GM23248 (cell line): ENCODE measurements around the gene MAP6. TPM values are rescaled to one million over a fixed set of nuclear protein-coding genes. Genes with fewer than 3 reads are reported as not detected.

Experiments used
- DNase-seq: peaks from one replicate; pipeline ENCODE4 v3.0.0-alpha.2; 2015
- H2AFZ ChIP-seq: fragments of 200-600 bp; sonication (generic); 2 replicates; pipeline ENCODE4 v1.6.1; 2016; ENCODE audit warnings: antibody characterized with exemption
- H3F3A ChIP-seq: fragments of 200-600 bp; sonication (generic); 2 replicates; pipeline ENCODE4 v1.6.1; 2016; ENCODE audit warnings: mild to moderate bottlenecking, antibody characterized with exemption, mixed run types; ENCODE audit not compliant: insufficient read depth
- H3K27ac ChIP-seq: fragments of 200-600 bp; sonication (generic); 2 replicates; pipeline ENCODE4 v1.5.1; 2016; ENCODE audit warnings: mild to moderate bottlenecking
- H3K27me3 ChIP-seq: fragments of 200-600 bp; sonication (generic); replicated peaks from 2 replicates; pipeline ENCODE4 v1.6.1; 2016; ENCODE audit warnings: mild to moderate bottlenecking; ENCODE audit not compliant: insufficient read depth
- H3K36me3 ChIP-seq: fragments of 200-600 bp; sonication (generic); 2 replicates; pipeline ENCODE4 v1.6.1; 2016; ENCODE audit warnings: low read depth, mild to moderate bottlenecking
- H3K4me1 ChIP-seq: fragments of 200-600 bp; sonication (generic); 2 replicates; pipeline ENCODE4 v1.6.1; 2016; ENCODE audit warnings: mild to moderate bottlenecking; ENCODE audit not compliant: insufficient read depth
- H3K4me2 ChIP-seq: fragments of 200-600 bp; sonication (generic); one replicate; pipeline ENCODE4 v1.6.1; 2016; ENCODE audit warnings: mild to moderate bottlenecking; ENCODE audit not compliant: unreplicated experiment
- H3K4me3 ChIP-seq: fragments of 200-600 bp; sonication (generic); 2 replicates; pipeline ENCODE4 v1.5.1; 2016; ENCODE audit warnings: mild to moderate bottlenecking
- H3K79me2 ChIP-seq: fragments of 200-600 bp; sonication (generic); 2 replicates; pipeline ENCODE4 v1.6.1; 2016; ENCODE audit warnings: mild to moderate bottlenecking; ENCODE audit not compliant: insufficient read depth
- H3K9ac ChIP-seq: fragments of 200-600 bp; sonication (generic); 2 replicates; pipeline ENCODE4 v1.6.1; 2016; ENCODE audit warnings: mild to moderate bottlenecking
- H3K9me2 ChIP-seq: fragments of 200-600 bp; sonication (generic); 2 replicates; pipeline ENCODE4 v1.6.1; 2016; ENCODE audit warnings: mixed run types, mild to moderate bottlenecking, moderate library complexity; ENCODE audit not compliant: insufficient read depth
- H3K9me3 ChIP-seq: fragments of 200-600 bp; sonication (generic); one replicate; pipeline ENCODE4 v1.6.1; 2017; ENCODE audit warnings: low read depth
- H4K20me1 ChIP-seq: fragments of 200-600 bp; sonication (generic); 2 replicates; pipeline ENCODE4 v1.6.0; 2016; ENCODE audit not compliant: insufficient read depth
- EZH2 ChIP-seq: fragments of 200-600 bp; sonication (generic); IDR thresholded peaks from 2 replicates; pipeline ENCODE4 v1.6.1; 2018; ENCODE audit warnings: antibody characterized with exemption, mild to moderate bottlenecking; ENCODE audit not compliant: insufficient read depth, poor library complexity, severe bottlenecking
- EZH2phosphoT487 ChIP-seq: fragments of 200-600 bp; sonication (generic); IDR thresholded peaks from 2 replicates; pipeline ENCODE4 v1.6.1; 2018; ENCODE audit warnings: antibody characterized with exemption, moderate library complexity, mild to moderate bottlenecking, low read depth; ENCODE audit not compliant: insufficient read depth
- WGBS, 2 experiments: methylation state at CpG; one replicate each; pipeline ENCODE4 v1.1.6; 2015 to 2017; ENCODE audit warnings: low lambda C conversion rate in 2 of 2, low coverage in 1 of 2; ENCODE audit errors: missing lambda C conversion rate in 2 of 2; 5-methylcytosine and 5-hydroxymethylcytosine counted together
- in situ Hi-C: fragments of 300-500 bp; cut with MboI; formaldehyde crosslinking; loops from 2 replicates; pipeline ENCODE4 v1.15.0; 2020
- polyA plus RNA-seq: library from polyadenylated mRNA; unstranded; fragments of >200 nt; fragmentation: Nextera tagmentation; extraction: Ambion mirVana; gene quantifications from 2 replicates; pipeline ENCODE4 v1.2.1, GENCODE V29; 2016
- total RNA-seq: library from RNA; depleted of rRNA; stranded (reverse); fragments of >200 nt; shearing (Covaris generic); gene quantifications from 2 replicates; pipeline ENCODE4 v1.2.3, GENCODE V29; 2014

Gene MAP6
- total and polyA plus RNA-seq, 2 experiments from 2014 or later = 3.4 to 5.2 TPM

GRCh38 chr11:75639762-75640181 lies 29.1 kb downstream of the MAP6 start:
- no peak overlapping the region for H3K4me3 ChIP-seq
- no peak overlapping the region for H3K4me2 ChIP-seq
- WGBS, 2 experiments = 28 to 29% methylated on average over 4 of the region's 4 CpGs
- H3K27me3 ChIP-seq = no peaks in the 10 kb centered on the region
- H2AFZ ChIP-seq = no peak overlapping the region
- H3K9ac ChIP-seq = no peak overlapping the region
- DNase-seq = peak; percentile 38
- peaks cover 9% of the 10 kb centered on the region for H3F3A ChIP-seq
- H4K20me1 ChIP-seq = no peaks in the 10 kb centered on the region
- TF ChIP-seq EZH2 = no peak
- no peak for TF ChIP-seq EZH2phosphoT487
- H3K9me3 ChIP-seq = no peaks in the 10 kb centered on the region
- H3K4me1 ChIP-seq = peaks cover 12% of the 10 kb centered on the region
- in situ Hi-C loops = no loop called here
- no peaks in the 10 kb centered on the region for H3K9me2 ChIP-seq
- no peaks in the 10 kb centered on the region for H3K79me2 ChIP-seq
- H3K27ac ChIP-seq = no peak overlapping the region
- H3K36me3 ChIP-seq = no peaks in the 10 kb centered on the region

- TF ChIP-seq EZH2phosphoT487 (no peak), EZH2 (no peak)
- Histone ChIP-seq H3K79me2 (no peaks in the 10 kb centered on the region), H3K4me3 (no peak overlapping the region), H4K20me1 (no peaks in the 10 kb centered on the region), H3K4me2 (no peak overlapping the region), H3K36me3 (no peaks in the 10 kb centered on the region), H3K9me3 (no peaks in the 10 kb centered on the region), H3F3A (peaks cover 9% of the 10 kb centered on the region), H3K27me3 (no peaks in the 10 kb centered on the region), H3K27ac (no peak overlapping the region), H3K9ac (no peak overlapping the region), H3K4me1 (peaks cover 13% of the 10 kb centered on the region), H3K9me2 (no peaks in the 10 kb centered on the region), H2AFZ (no peak overlapping the region)
- 90 to 100% methylated on average over 1 of the region's 1 CpG for WGBS, 2 experiments
- DNase-seq = no peak
- in situ Hi-C loops = no loop called here
Observed at GRCh38 chr11:75637998-75638397, 30.8 kb downstream of the MAP6 start.

- peak overlapping the region; percentile 44 for H3K27ac ChIP-seq
- no peak overlapping the region for H3K4me3 ChIP-seq
- H2AFZ ChIP-seq = peak overlapping the region; percentile 88
- no peaks in the 10 kb centered on the region for H3K27me3 ChIP-seq
- TF ChIP-seq EZH2 = no peak
- no peak for TF ChIP-seq EZH2phosphoT487
- H3F3A ChIP-seq = peaks cover 9% of the 10 kb centered on the region
- peak overlapping the region; percentile 54 for H3K9ac ChIP-seq
- H4K20me1 ChIP-seq = no peaks in the 10 kb centered on the region
- H3K79me2 ChIP-seq = no peaks in the 10 kb centered on the region
- H3K9me2 ChIP-seq = no peaks in the 10 kb centered on the region
- H3K4me1 ChIP-seq = peaks cover 13% of the 10 kb centered on the region
- peak; percentile 85 for DNase-seq
- H3K9me3 ChIP-seq = no peaks in the 10 kb centered on the region
- H3K4me2 ChIP-seq = peak overlapping the region; percentile 51
- no peaks in the 10 kb centered on the region for H3K36me3 ChIP-seq
- 16 to 17% methylated on average over 16 of the region's 16 CpGs for WGBS, 2 experiments
- in situ Hi-C loops = no loop called here
Observed at GRCh38 chr11:75635066-75635862, 33.6 kb downstream of the MAP6 start.

- H3K4me3 ChIP-seq = no peak overlapping the region
- no peak for TF ChIP-seq EZH2phosphoT487
- TF ChIP-seq EZH2 = no peak
- H3K79me2 ChIP-seq = no peaks in the 10 kb centered on the region
- no peak overlapping the region for H3K9ac ChIP-seq
- H3K9me2 ChIP-seq = no peaks in the 10 kb centered on the region
- H3K27me3 ChIP-seq = no peaks in the 10 kb centered on the region
- peaks cover 13% of the 10 kb centered on the region for H3K4me1 ChIP-seq
- 89 to 90% methylated on average over 8 of the region's 8 CpGs for WGBS, 2 experiments
- H3K9me3 ChIP-seq = no peaks in the 10 kb centered on the region
- in situ Hi-C loops = no loop called here
- no peak overlapping the region for H2AFZ ChIP-seq
- no peaks in the 10 kb centered on the region for H4K20me1 ChIP-seq
- H3F3A ChIP-seq = peaks cover 9% of the 10 kb centered on the region
- H3K36me3 ChIP-seq = no peaks in the 10 kb centered on the region
- H3K4me2 ChIP-seq = no peak overlapping the region
- no peak overlapping the region for H3K27ac ChIP-seq
- no peak for DNase-seq
Observed at GRCh38 chr11:75633409-75634066, 35.3 kb downstream of the MAP6 start.
